ENCODE data around the gene ARHGEF35. TPM values are rescaled to one million over a fixed set of nuclear protein-coding genes. Genes with fewer than 3 reads are reported as not detected.
"Not testable (repeated sequence)": the region's sequence is repeated elsewhere in the genome, so short reads cannot be mapped to it uniquely, and the experiment has no call there.

The ARHGEF35 gene
- total RNA-seq = 10.5 TPM

- not testable (repeated sequence) for DNase-seq (ENCODE audit: low spot score)
Observed at GRCh38 chr7:144195212-144195872, at the start of gene ARHGEF35. Gene ARHGEF35, minus strand, starts transcription at chr7:144195833. Its CDS starts 7,450 bp downstream, at chr7:144188383.

DNA sequence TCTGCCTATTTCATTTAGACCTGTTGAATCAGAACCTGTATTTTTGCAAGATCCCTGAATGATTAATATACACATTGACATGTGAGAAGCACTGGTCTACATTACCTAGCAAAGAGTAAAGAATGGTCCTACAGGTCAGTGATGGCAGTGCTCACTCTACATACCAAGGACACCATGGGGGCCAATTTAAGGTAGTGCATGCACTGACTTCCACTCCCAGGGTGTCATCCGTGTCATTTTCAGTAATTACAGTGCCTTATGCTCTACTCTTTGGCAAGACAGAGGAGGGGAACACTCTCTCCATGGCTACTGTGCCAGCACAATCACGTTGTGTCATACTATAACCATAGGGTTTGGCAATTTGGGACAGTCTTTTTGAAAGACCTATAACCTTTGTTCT lies 49.7 kb upstream of the ARHGEF35 start:
- DNase-seq (ENCODE audit: low spot score) = not testable (repeated sequence)

DNA sequence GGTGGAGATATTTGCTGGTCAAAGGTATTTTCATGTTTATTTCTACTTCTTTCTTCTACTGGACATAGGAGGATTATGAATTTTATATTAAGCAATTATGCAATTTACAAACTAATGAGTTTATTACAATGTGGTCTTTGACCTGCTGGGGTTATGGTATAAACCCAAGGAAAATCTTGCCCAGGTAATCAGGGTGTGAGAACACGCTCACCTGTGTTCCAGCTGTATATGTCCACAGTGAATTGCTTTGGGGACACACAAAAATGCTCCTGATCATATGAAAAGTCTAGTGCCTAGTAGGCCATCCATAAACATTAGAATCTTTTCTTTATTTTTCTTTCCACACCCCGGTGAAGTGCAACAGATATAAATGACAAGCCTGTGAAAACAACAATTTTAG lies 43.7 kb upstream of the ARHGEF35 start, which contains the start of gene OR2A42:
Gene OR2A42 (minus strand): TSS at position 241 of the 400 bp plus-strand sequence. CDS start 6,762 bp downstream, outside the sequence.
- DNase-seq (ENCODE audit: low spot score) = not testable (repeated sequence)

GRCh38 chr7:144238530-144239082 lies 43.0 kb upstream of the ARHGEF35 start:
- DNase-seq (ENCODE audit: low spot score) = not testable (repeated sequence)

DNA sequence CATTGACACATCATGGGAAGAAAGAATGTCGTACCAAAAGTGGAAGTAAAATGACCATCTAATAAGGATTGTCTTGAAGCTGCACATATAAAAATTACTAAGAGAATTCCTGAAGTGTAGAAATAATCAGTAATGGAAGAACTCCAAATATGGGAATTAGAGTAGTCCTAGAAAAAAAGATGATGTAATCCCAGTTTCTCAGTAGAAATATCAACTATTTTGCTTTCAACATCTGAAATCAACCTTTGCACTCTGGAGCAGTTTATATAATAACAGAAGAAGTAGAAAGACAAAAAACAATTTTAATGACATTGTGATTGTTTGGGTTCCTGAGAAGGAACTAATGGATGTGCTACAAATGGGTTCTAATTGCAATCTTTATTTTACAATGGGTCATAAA lies 37.4 kb upstream of the ARHGEF35 start:
- DNase-seq (ENCODE audit: low spot score) = not testable (repeated sequence)

GRCh38 chr7:144231027-144231426 lies 35.4 kb upstream of the ARHGEF35 start:
- DNase-seq (ENCODE audit: low spot score) = not testable (repeated sequence)

GRCh38 chr7:144228810-144229209 lies 33.2 kb upstream of the ARHGEF35 start:
- DNase-seq (ENCODE audit: low spot score) = not testable (repeated sequence)

DNA sequence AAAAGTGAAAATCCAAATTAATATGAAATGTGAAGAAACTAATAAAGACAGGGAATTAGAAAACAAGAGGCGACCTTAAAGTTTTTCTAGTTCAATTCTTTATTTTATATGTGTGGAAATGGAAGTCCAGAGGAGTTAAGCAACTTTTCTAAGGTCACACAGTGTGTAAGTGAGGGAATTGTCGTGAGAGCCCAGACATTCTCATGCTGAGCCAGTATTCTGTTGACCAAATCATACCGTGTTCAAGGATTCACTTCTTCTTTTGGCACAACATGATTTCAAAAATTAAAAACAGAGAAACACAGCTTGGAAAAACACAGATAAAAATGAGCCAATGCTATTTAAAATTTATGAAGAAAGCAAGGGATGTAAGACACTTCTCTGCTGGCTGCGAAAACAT lies 31.2 kb upstream of the ARHGEF35 start:
- not testable (repeated sequence) for DNase-seq (ENCODE audit: low spot score)

DNA sequence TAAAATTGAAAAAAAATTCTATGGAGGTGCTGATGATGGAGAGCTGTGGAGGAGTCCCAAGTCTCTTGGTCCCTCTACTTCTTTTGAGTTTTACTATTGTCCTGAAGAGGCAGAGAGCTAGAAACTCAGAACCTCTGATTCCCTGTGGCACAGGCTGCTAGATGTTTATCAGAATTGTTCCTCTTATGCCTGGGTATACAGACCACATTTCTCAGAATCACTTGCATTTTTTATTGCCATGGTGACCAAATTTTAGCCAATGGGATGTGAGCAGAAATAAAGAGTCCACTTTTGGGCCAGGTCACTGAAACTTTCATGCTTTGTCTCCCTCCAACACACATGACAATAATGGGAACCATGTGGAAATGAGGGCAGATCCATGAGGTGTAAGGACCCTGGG lies 28.0 kb upstream of the ARHGEF35 start:
- DNase-seq (ENCODE audit: low spot score) = not testable (repeated sequence)

DNA sequence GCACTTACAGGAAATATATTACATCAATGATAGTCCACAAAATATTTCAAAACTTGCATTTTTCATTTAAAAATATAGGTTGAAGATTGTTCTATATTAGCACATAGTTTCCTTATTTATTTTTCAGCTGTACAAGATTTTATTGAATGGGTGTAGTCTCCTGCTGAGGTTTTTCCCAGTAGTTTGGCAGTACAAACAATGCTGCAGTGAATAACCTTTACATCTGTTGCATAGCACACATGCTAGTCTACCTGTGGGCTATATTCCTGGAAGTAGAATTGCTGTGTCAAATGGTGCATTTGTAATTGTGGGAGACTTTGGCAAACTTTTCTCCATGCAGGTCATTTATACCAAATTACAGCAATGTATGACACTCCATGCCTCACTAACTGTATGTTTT lies 24.9 kb upstream of the ARHGEF35 start:
- not testable (repeated sequence) for DNase-seq (ENCODE audit: low spot score)

DNA sequence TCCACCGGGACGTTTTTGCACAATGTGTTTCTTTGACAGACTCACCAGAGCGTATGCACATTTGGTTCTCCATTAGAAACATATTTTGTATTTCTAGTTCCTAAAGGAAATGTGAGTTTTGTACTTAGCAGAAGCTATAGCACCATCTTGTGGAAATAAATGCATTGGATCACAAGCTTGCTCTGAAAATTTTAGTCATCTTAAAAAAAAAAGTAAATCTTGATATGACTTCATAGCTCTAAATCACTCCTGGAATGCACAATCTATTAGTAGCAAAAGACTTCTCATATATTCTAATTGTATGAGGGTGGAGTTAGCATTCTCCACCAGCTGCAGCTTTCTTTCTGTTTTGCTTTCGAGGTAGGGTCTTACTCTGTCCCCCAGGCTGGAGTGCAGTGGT lies 23.5 kb upstream of the ARHGEF35 start:
- DNase-seq (ENCODE audit: low spot score) = not testable (repeated sequence)

DNA sequence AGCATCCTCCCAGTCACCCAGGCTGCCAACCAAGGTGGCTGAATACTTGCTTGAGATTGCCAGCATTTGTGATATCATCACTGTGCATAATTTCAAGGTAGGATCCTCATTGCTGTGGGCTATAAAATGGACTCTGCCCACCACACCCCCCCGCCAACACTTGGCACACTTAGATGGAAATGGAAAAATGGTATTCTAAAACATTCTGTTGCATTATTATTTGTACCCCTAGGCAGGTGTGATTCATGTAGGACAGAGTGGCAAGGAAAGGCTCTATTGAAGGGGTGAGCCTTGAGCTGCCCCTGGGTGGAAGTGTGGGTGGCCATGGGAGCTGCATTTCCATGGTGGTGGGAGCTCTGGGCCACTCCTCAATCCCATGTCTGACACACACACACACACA lies 22.9 kb upstream of the ARHGEF35 start:
- not testable (repeated sequence) for DNase-seq (ENCODE audit: low spot score)

GRCh38 chr7:144217200-144217599 lies 21.6 kb upstream of the ARHGEF35 start:
- DNase-seq (ENCODE audit: low spot score) = not testable (repeated sequence)

- DNase-seq (ENCODE audit: low spot score) = not testable (repeated sequence)
Observed at GRCh38 chr7:144205306-144205705, 9.7 kb upstream of the ARHGEF35 start.

DNA sequence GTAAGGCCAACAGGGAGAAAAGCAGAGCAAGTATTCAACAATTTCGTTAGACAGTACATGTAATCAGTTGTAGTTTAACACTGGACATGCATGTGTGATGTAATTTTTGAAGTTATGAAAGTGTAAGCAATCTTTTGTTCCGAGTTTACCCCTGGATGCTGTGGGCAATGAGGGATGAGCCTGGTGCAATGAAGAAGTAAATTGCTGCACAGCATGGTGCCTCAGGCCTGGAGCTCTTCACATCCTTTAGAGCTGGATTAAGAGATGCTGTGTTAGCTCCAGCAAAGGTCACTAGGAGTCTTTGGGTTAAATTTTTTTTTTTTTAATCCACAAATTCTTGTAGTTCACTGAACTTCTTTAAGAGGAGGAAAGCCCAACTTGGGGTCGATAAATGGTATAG lies 7.5 kb upstream of the ARHGEF35 start:
- DNase-seq (ENCODE audit: low spot score) = not testable (repeated sequence)

DNA sequence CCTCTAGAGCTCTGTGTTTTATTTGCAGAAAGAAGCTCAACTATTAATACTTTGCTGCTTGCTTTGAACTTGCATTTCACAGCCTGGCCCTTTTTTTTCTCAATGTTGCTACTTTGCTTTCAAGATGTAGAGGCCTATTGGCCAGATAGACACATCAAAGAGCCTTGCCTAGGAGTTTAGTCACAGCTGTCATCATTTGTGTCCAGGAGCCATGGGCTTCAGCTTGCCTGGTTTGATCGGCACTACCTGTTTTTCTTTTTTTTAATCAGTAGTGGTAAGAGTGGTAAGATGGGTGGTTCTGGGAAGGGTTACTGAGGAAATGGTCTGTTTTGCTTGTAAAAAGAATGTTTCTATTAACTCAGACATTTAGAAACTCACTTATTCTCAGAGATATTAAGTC lies 6.3 kb upstream of the ARHGEF35 start:
- not testable (repeated sequence) for DNase-seq (ENCODE audit: low spot score)

DNA sequence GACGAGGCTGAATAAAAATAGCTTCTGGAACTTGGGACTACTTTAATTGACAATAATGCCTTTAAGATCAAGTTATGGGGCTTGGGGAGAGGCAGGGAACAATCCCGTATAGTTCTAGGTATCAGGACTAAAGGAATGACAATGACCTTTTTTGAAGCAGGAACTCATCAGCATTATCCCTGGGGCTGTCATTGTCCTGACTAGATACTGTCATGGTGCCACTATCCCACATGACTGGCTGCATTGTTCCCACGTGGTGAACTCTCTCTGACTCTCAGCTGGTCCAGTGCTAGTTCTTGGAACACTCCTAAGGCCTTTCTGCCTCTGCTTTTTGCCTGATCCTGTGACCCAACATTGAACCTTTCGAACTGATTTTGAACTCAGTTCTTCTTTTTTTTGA lies 3.3 kb upstream of the ARHGEF35 start:
- DNase-seq (ENCODE audit: low spot score) = not testable (repeated sequence)

DNA sequence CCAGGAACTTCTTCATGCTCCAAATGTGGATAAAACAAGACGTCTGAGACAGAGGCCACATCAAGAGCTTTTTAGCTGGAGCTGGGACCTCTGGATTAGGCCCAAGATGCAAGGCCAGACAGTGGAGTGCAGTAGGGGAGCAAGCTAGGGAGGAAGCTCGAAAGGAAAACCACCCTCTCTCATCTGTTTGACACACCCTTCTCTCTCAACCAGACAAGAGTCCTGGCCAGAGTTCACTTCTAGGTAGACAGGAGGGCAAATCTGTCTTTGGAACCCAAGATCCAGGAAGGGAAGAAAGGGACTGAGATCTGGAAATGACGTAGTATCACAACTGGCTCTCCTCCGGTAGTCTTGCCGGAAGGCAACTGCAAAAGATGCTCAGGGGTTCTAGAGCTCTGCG lies 1.2 kb downstream of the ARHGEF35 start:
- DNase-seq (ENCODE audit: low spot score) = not testable (repeated sequence)

- not testable (repeated sequence) for DNase-seq (ENCODE audit: low spot score)
Observed at GRCh38 chr7:144193782-144194181, 1.9 kb downstream of the ARHGEF35 start.

- DNase-seq (ENCODE audit: low spot score) = not testable (repeated sequence)
Observed at GRCh38 chr7:144188578-144189171, 7.0 kb downstream of the ARHGEF35 start.

GRCh38 chr7:144187848-144188247 lies 7.8 kb downstream of the ARHGEF35 start:
- DNase-seq (ENCODE audit: low spot score) = not testable (repeated sequence)

- DNase-seq (ENCODE audit: low spot score) = not testable (repeated sequence)
Observed at GRCh38 chr7:144183166-144183565, 12.5 kb downstream of the ARHGEF35 start, which contains the start of gene CTAGE4. Gene CTAGE4, plus strand, starts transcription at chr7:144183466. Its CDS starts 38 bp downstream, at chr7:144183504.

DNA sequence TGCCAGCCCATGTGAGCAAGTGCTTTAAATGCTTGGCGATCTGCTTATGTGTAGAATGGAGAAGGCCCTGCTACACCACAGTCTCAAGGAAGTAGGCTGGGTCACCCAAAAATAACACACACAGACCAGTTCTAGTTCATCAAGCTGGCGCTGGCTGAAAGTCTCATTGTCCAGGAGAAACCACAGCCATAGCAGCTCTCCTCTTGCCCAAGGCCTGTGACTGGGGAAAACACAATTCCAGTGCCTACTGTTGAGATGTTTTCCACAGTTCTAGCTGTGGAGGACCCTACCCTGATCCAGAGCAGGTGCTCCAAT lies 16.5 kb downstream of the ARHGEF35 start:
- DNase-seq (ENCODE audit: low spot score) = not testable (repeated sequence)
